Stimulated activated CD4-positive, alpha-beta T cell treated with anti-CD3 and anti-CD28 coated beads, Interleukin-2, amount 100 ng/mL, for 48 hours (primary cell): ENCODE measurements around the gene KIF6.

ENCODE experiments used
- DNase-seq, 2 donors: peaks; one replicate each; pipeline ENCODE4 v3.0.0-alpha.2; 2020

KIF6 gene

DNA sequence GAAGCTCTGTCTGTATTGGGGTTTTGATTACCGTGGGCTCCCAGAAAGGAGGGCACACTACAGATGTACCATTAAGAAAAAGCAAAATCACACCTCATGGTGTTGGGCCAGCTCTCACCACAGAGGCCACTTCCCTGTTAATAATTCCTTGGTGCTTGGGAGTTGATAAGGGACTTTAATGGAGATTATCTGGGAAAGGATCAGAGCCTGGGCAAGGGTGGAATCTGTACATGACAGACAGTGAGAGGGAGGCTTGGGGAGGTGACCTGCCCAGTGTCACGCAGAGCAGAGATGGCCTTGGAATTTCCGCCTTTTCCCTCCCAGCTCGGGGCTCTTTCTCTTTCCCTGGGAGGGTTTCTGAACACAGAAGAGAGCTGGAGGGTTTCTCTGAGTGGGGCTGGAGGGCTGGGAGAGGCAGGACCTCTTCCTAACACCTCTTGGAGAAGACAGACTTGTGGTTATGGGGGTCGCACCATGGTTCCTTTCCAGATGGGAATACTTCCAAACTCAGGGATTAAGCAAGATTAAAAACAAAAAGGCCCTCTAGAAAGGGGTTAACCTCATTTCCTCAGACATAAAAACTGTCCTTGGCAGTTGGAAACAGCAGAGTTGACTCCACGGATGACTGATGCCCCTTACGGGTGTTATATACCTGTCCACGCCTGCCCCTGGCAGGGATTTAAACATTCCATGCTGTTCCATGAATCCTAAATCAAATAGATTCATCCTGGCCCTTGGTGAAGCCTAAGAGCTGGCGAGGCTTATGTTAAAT, 385.9 kb downstream of the KIF6 start:
- DNase-seq: no peak

DNA sequence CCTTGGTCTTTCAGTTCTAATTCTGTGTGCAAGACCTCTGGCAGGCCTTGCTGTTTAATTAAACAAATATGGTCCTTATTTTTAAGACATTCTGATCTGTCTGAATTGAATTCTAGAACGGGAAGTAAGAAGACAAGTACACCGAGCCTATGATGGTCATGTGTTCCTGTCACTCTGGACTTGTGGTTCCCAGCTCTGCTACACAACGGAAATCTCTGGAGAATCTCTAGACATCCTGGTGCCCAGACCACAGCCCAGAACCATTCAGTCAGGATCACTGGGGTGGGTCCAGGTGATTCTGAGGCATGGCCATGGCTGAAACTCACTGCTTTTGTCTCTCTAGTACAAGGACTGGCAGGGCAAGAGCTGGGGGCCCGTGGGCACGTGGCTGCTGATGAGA, 386.8 kb downstream of the KIF6 start:
- DNase-seq: no peak

DNA sequence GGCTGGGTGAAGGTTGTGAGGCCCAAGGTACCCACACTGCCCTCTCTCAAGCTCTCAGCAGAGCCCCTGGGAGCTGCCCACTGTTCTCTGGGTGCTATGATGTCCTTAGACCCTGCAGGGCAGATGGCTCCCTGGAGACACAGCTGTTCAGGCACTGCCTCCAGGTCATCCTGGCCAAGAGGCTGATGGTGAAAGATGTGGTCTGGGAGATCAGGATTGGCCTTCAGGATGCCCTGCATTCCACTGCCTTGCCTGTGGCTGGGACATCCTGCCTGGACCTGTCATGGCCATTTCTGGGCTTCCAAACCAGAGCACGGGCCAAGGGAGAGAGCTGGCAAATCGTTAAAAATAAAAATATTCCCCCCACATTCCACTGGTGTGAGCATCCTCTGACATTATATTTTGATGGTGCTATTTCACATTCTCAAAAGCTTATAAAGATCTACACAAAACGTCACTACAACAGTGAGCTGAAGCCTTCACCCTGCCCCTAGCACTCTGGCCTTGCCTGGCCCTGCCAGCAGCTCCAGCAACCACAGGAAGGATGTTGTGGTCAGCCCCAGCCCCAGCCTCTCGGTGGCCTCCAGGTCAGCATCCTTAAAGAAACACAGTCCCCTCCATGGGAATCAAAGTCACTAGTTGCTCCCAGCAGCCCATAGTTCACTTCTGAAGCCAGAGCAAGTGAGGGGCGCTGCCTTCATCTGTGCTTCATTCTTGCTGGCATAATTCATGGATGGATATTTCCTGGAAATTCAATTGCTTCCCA, 389.2 kb downstream of the KIF6 start:
- DNase-seq: no peak

DNA sequence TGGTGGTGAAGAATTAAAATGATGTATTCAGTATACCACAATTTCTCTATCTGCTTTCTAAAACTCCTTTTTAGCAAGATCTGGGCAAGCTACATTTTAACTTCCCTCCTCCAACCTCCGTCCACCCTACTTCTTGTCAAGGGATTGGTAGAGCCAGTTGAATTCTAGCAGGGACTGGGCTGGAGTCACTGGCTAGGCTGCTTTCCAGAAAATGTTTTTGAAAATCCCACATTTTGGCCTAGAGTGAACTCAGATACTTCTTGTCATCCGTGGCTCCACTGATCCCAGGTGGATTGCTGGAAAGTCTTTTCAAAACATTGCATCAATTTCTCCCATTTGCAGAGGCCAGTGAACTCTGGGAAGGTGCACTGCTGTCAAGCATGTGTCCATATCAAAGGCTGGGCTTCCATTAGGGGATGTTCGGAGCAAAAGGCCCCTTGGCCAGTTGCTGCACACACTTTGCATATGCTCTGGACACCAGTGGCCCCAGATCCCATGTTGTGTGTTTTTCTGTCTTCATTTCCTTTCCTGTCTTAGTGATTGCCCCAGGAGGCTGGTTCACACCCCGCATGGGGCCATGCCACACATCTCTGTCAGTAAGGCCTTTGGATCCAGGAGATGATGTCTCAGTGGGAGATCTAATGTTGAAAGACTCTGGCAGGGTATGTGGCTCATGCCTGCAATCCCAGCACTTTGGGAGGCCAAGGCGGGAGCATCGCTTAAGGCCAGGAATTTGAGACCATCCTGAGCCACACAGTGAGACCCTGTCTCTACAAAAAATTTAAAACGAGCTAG, 391.4 kb downstream of the KIF6 start:
- DNase-seq: no peak

DNA sequence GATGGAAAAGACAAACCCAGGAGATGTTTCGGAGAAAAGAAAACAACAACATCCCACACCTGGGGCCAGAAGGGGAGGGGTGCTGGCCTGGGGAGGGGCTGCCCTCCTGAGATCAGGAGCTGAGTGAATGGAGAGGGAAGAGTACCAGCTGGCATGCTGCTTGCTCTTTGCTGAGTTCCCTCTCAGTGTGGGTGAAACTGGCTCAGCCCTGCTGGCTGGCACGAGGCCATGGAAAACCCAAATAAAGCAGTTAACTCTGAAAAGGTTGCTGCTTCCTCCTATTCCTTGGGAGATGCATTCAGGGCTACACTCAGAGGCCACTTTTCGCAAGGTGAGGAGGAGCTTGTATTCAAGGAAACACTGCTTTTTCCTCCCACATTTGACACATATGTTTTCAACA, 394.7 kb downstream of the KIF6 start:
- DNase-seq: no peak

DNA sequence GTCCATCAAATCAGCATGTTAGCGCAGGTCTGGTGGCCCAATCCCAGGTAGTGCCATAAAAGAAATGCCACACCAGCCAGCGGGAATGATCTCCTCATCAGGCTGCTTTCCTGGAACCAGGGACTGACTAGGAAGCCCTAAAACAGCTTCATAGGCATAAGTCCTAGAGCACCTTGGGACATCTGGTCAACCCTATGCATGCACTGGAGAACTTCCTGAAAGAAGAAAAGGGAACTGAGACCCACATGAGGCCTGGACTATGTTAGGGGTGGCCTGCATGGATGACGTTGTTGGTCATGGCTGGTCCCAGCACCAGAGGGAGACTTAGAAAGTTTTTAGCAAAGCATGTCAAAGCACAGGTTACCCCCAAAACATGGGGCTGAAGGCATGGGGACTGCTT, 395.2 kb downstream of the KIF6 start:
- DNase-seq: no peak

DNA sequence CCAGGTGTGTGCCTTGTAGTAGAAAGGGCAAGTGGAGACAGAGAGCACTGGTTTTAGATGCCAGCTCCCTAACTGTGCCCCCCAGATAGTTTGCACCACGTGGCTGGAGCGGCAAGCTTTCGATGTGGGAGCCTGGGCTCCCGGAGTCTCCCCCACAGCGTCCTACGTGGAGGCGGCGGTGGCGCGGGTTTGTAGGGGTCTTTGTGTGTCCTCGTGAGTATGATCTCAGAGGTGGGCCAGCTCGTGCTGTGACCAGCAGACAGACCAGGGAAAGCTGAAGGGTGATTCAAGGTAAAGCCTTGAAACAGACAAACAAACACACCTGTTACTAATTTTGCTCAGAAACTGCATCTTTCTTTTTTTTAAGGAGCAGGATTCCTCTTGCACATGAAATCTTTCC, 397.1 kb downstream of the KIF6 start:
- no peak for DNase-seq

DNA sequence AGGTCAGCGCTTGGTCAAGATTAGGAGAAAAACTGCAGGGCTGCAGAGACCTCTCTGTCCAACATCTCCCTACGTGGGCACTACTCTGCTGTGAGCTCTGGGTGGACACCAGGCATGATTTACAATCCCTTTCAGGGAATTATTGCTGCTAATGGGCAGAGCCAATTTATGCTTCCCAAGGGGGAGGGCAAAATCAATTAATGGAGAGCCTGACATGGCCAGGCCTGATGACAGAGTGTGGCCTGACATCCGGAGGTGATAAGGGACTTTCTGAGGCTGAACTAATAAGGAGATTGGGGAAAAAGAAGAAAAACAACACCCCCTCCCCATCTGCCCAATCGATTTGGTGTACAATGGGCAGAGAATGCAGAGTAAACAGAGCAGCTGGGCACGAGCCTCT, 397.7 kb downstream of the KIF6 start:
- no peak for DNase-seq

DNA sequence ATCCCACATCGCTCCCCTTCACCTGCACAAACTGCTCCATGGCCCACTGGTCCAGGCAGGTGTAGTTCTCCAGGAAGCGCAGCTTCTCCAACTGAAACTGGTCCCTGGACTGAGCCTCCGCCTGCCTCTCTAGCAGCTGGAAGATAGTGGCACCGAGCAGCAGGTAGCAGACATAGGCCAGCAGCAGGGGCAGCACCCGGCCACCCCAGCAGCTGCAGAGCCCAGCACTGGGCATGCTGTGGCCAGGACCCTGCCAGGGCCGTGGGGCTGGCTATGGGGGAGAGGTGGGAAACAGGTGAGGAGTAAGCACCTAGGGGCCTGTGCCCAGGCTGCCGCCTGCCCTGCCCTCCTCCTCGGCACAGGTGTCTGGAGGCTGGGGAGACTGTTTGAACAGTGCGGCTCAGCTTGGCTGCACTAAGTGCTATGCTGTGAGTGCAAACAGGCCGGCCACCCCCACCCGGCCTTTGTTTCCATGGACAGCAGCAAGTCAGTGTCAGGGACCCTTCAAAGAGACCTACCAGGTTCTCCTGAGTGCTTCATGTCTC, 402.8 kb downstream of the KIF6 start, which contains the start of gene KCNK16:
KCNK16 (minus strand) TSS at position 397 of the 545 bp plus-strand sequence; CDS start at position 235, 162 bp downstream.
- no peak for DNase-seq

DNA sequence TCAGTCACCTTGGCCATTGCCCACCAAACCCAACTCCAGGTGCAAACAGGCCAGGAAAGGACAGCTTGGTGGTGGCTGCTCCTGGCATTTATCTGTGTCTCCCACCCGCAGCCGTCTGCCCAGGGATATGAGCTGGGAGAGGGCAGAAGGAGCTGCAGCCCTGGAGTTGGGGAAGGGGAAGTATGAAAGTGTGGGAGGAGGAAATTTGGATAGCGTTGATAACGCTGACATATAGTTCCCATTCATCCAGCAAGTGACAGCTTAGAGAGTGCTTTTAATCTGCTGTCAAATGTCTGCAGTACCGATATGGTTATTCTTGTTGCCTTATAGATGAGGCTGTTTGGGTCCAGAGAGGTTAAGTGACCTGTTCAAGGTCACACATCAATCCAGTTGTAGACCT, 403.4 kb downstream of the KIF6 start:
- DNase-seq: no peak

DNA sequence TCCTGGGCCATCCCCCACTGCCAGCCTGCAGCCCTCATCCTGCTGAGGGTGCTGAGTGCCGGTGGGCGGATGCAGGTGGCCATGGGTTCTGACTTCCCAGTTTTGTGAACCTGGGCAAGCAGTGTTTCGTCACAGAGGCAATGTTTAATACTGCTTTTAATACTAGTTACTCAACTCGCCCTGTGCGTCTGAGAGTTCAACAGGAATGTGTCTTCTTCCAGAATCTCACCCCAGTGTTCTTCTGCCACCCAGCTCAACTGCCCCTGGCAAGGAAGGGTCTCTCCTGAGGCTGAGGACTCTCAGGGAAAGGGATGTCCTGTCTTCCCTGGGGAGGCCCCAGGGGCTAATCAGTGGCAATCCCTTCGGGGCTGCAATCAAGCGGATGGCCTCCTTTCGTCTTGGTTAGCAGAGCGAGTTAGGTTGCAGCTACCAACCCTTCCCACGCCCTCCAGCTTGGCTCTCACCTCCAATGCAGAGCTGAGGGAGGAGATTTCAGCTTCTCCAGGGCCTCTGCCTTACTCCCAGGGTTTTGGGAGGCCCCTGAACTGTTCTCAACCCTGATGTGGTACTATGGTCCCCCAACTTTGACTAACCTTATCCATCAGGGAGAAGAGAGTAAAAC, 404.7 kb downstream of the KIF6 start:
- no peak for DNase-seq

DNA sequence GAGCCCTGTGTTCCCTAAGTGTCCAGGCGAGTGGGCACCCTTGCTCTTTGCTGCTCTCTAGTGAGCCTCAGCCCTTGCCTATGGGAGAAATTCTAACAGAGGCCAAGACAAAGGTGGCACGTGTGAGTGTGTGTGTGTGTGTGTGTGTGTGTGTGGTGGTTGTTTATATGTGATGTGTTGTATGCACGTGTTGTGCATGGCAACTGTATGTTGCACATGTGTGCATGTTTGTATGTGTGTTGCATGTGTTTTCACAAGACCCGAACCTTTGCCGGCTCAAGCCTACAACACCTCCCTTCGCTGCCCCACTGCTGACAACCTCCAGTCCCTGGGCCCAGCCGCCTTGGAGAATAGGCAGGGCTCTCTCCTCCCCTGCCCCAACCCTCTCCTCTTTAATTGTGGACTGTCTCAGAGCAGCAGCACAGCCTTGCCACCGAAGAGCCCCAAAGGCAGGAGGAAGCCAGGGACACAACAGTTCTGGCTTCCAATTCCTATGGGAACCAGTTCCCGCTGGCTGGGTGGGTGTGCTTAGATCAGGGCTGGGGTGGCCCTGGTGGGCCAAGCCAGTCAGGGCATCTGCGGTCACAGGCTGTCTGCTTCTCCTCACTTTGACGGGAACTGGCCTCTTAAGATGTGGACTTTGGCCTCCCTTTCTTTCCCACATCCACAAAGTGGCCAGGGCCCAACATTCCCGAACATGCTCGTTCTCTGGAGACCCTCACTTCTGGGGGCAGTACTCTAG, 405.4 kb downstream of the KIF6 start:
- no peak for DNase-seq

DNA sequence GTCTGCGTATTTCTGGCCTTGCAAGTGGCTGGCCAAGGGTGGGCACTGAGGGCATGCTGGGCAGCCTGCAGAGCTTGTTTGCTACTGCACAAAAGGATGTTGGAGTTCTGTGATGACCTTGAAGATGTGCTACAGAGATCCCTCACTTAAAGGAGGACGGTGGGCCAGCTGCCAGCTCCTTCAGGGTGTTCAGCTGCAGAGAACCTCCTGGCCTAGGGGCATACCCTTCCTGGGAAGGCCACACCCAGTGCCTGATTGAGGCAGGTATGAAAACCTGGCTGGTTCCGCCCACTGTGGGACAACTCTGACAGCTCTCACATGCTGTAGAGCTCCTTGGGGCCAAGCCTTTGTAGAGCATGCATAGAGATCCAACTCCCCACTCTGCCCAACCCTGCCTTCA, 408.0 kb downstream of the KIF6 start:
- no peak for DNase-seq

DNA sequence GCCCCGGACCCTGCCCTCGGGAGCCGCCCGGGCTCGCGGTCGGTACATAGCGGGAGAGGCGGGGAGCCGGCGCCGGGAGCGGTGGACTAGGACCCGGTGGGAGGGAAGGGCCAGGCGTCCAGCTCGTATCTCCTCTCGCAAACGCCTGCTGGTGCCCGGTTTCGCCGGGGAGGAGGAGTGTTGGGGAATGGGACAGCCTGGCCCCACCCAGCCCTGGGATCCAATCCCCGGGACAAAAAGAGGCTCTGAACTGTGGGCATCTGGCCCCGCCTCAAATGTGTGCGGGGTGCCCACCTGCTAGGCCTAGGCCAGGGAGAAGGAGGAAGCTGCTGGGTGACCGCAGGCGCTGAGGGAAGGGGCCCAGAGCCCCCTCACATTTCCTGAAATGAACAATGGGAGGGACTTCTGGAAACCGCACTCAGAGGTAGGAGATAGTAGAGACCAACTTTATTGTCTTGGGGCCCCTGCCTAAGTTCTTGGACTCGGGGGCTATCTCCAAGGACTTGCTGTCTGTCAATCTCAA, 410.9 kb downstream of the KIF6 start, which contains the start of gene KCNK17:
KCNK17 (minus strand) TSS at position 147 of the 523 bp plus-strand sequence; CDS start at position 48, 99 bp downstream.
- no peak for DNase-seq

DNA sequence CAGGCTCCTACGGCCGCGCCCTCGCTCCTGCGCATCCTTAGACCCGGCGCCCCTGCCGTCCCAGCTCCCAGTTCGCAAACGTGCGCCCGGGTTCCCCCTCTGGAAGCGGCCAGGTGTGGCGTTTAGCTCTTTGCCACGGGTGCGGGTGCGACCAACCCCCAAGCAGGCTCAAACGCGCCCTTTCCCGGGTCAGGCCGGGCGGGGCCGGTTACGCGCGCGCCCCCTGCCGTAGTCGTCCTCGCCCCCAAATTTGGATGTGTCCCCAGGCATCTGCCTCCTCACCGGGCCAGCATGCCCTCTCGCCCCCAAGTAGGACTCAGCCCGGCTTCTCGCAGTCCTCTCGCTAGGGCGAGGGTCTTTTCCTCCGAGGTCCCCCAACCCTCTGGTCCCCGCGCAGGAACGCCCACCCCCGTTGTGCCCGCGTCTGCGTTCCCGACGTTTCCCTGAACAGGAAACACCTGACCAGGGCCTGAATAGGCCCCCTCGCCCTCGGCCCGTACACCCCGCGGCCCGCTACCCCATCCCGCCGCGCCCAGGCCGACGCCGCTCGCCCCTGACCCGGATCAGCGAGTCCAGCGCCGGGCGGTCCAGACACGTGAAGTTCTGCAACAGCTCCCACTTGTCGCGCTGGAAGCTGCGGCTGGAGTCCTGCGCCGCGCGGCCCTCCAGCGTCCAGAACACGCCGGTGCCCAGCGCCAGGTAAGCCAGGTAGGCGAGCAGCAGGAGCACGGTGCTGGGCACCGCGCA, 411.5 kb downstream of the KIF6 start:
- no peak for DNase-seq

DNA sequence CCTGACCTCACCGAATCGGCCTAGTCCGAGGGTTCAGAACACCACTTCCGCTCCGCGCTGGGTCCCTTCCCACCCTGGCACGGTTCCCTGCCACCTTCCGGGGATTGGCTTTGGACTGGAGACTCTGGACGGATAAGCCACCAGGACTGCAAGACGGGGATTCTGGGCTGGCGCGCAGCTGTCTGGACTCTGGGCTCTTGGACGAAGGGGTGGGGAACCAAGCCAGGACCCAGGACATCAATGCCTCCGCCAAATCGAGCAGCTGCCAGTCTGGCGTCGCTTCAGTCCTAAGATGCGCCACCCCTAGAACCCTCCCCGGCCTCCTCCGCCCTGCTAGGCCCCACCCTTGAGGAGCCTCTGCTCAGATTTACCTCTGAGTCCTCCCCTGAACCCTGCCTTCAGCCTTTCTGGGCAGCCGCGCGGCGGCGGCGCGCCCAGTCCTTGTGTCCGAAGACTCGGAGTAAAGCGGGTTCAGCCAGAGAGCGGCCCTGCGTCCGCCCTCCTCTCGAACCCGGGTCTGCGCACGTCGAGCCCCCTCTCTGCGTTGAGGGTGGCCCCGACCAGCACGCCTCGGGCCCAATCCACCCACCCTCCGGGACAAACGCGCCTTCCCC, 412.2 kb downstream of the KIF6 start:
- DNase-seq: no peak

DNA sequence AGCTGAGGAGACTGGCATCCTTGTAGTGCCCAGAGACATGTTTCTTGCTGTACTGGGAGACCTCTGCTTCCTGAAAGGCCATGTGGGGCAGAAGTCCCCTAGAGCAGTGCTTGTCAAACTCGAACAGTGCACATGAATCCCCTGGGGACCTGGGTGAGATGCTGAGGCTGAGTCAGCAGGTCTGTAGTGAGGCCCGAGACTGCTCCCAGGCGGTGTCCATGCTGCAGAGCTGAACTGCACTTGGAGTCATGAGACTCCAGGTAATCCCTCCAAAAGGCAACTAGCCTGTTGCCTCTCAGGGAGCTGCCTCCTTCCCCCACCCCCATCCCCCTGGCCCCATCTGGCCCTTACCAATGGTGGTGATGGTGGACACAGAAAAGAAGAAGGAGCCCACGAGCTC, 414.7 kb downstream of the KIF6 start:
- DNase-seq: no peak

DNA sequence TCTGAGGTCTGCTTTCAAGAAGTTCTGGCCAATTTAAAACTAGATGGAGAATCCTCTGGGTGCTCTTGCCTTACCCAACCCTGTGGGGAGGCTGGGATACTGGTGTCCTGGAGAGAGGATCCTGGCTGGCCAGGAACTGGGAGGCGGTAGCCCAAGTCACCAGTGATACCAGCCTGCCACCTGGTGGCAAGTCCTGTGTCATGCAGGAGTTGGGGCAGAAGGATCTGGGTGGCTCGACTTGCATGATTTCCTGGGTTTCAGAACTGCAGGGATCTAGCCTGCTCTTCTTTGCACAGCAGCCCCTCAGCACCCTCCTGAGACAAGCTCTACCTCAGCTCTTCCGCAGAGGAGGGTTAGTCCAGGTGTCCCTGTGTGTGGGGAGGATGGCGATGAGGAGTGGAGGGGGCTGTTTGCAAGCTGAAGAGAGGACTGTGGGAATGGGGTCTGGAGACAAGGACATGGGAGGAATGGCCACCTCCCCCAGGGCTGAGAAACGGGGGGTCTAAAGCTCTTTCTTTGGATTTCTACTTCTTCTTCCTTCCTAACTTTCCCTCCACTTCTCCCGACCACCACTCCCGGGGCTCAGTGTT, 415.2 kb downstream of the KIF6 start:
- peak; percentile 57 to 63 for DNase-seq

DNA sequence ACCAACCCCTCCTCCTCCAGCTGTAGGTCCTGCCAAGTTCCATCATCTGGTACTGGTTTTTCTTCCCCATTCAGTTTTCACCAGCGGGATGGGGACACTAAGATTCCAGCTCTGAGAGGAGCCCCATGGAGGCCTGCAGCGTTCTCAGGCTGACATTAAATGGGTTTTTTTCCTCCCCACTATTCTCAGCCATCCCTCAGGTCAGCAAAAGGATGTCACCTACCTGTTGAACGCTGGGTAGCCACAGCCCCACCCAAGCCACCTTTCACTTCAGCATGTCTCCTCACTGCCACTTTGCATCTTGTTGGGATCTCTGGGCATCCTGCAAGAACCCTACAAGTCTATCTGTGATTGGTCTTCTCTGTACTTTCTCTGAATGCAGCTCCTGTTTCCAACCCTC, 417.7 kb downstream of the KIF6 start:
- DNase-seq: no peak

DNA sequence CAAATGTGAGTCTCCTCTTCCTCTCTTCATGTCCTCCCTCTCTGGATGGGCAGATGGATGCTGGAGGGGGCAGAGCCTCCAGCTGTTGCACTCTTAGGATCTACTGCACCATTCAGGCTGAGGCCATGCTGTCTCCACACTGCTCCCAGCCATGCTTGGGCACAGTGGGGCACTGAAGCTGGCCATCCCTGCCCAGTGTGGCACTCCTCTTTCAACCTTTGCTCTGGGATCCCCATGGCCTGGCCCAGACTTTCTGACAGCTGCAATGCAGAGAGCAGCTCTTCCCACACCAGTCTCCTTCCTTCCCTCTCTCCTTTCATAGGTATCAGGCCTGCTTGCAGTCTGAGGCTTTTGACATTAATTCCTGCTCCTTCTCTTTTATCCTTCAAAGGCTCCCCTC, 420.3 kb downstream of the KIF6 start:
- DNase-seq: no peak
